Mesendoderm (in vitro differentiated cells): ENCODE data around the gene C17orf75.

ENCODE experiments used
- DNase-seq: peaks from one replicate; pipeline ENCODE4 v3.0.0; 2013
- H2AK5ac ChIP-seq: 2 replicates; pipeline ENCODE4 v1.6.1; 2013; ENCODE audit warnings: low read length, inconsistent platforms
- H2BK120ac ChIP-seq: 2 replicates; pipeline ENCODE4 v1.6.1; 2013; ENCODE audit warnings: low read depth, mild to moderate bottlenecking, low read length, moderate library complexity, mixed read lengths
- H2BK15ac ChIP-seq: replicated peaks from 2 replicates; pipeline ENCODE4 v1.6.1; 2013; ENCODE audit warnings: low read depth, mild to moderate bottlenecking, moderate library complexity
- H2BK5ac ChIP-seq: 2 replicates; pipeline ENCODE4 v1.6.1; 2013; ENCODE audit warnings: low read length, inconsistent platforms
- H3K18ac ChIP-seq: 2 replicates; pipeline ENCODE4 v1.6.1; 2013; ENCODE audit warnings: mild to moderate bottlenecking, low read length, mixed read lengths
- H3K23ac ChIP-seq: one replicate; pipeline ENCODE4 v1.6.1; 2013; ENCODE audit warnings: low read length
- H3K27ac ChIP-seq: 2 replicates; pipeline ENCODE4 v1.5.1; 2013; ENCODE audit warnings: low read depth, mild to moderate bottlenecking, inconsistent platforms, low read length, moderate library complexity
- H3K27me3 ChIP-seq: 2 replicates; pipeline ENCODE4 v1.6.1; 2013; ENCODE audit warnings: low read length, control low read depth, mild to moderate bottlenecking, inconsistent platforms; ENCODE audit not compliant: insufficient read depth, poor library complexity
- H3K36me3 ChIP-seq: 2 replicates; pipeline ENCODE4 v1.6.1; 2013; ENCODE audit warnings: low read length, inconsistent platforms; ENCODE audit not compliant: control insufficient read depth, insufficient read depth
- H3K4ac ChIP-seq: one replicate; pipeline ENCODE4 v1.6.1; 2013; ENCODE audit warnings: low read depth, mild to moderate bottlenecking, low read length, moderate library complexity
- H3K4me1 ChIP-seq: 2 replicates; pipeline ENCODE4 v1.6.1; 2013; ENCODE audit warnings: low read depth, low read length, inconsistent platforms; ENCODE audit not compliant: control insufficient read depth
- H3K4me2 ChIP-seq: 2 replicates; pipeline ENCODE4 v1.6.1; 2013; ENCODE audit warnings: low read length
- H3K4me3 ChIP-seq: 2 replicates; pipeline ENCODE4 v1.5.1; 2013; ENCODE audit warnings: mild to moderate bottlenecking, low read length
- H3K56ac ChIP-seq: one replicate; pipeline ENCODE4 v1.6.1; 2013; ENCODE audit warnings: low read length
- H3K79me1 ChIP-seq: 2 replicates; pipeline ENCODE4 v1.6.1; 2013; ENCODE audit warnings: low read length, inconsistent platforms
- H3K79me2 ChIP-seq: 2 replicates; pipeline ENCODE4 v1.6.1; 2013; ENCODE audit warnings: mild to moderate bottlenecking, low read length; ENCODE audit not compliant: control insufficient read depth, insufficient read depth
- H3K9ac ChIP-seq: 2 replicates; pipeline ENCODE4 v1.6.1; 2013; ENCODE audit warnings: low read length, inconsistent platforms
- H4K5ac ChIP-seq: one replicate; pipeline ENCODE4 v1.6.1; 2013; ENCODE audit warnings: low read length
- H4K8ac ChIP-seq: one replicate; pipeline ENCODE4 v1.6.1; 2013; ENCODE audit warnings: low read depth, mild to moderate bottlenecking, control low read depth, low read length, moderate library complexity
- WGBS: extraction: QIAGEN DNeasy Blood & Tissue Kit; methylation state at CpG from one replicate; pipeline ENCODE4 v1.1.7; 2013; ENCODE audit warnings: low lambda C conversion rate, missing lambda C conversion rate; ENCODE audit not compliant: insufficient coverage; ENCODE audit errors: extremely low coverage; 5-methylcytosine and 5-hydroxymethylcytosine counted together

C17orf75 gene

GRCh38 chr17:32285746-32286517 lies 56.0 kb downstream of the C17orf75 start:
- no peak for DNase-seq
- H3K56ac ChIP-seq: no peak overlapping the region
- no peaks in the 10 kb centered on the region for H3K36me3 ChIP-seq
- no peak overlapping the region for H3K9ac ChIP-seq
- H3K79me2 ChIP-seq: no peaks in the 10 kb centered on the region
- no peak overlapping the region for H4K8ac ChIP-seq
- no peak overlapping the region for H2BK5ac ChIP-seq
- H3K18ac ChIP-seq: no peak overlapping the region
- no peak overlapping the region for H3K4me2 ChIP-seq
- no CpG with 5 or more reads among the region's 9 CpGs for WGBS
- no peak overlapping the region for H2AK5ac ChIP-seq
- H3K4me3 ChIP-seq: no peak overlapping the region
- H4K5ac ChIP-seq: no peak overlapping the region
- H3K4me1 ChIP-seq: peaks cover 9% of the 10 kb centered on the region
- no peak overlapping the region for H2BK120ac ChIP-seq
- H3K23ac ChIP-seq: no peak overlapping the region
- no peaks in the 10 kb centered on the region for H3K27me3 ChIP-seq
- H3K27ac ChIP-seq: no peak overlapping the region
- no peaks in the 10 kb centered on the region for H3K79me1 ChIP-seq
- H2BK15ac ChIP-seq: no peak overlapping the region
- no peak overlapping the region for H3K4ac ChIP-seq

- Histone ChIP-seq H3K79me1 (no peaks in the 10 kb centered on the region), H3K23ac (no peak overlapping the region), H3K36me3 (no peaks in the 10 kb centered on the region), H2BK5ac (no peak overlapping the region), H2BK120ac (no peak overlapping the region), H3K9ac (no peak overlapping the region), H4K5ac (no peak overlapping the region), H2AK5ac (no peak overlapping the region), H3K4me1 (peaks cover 12% of the 10 kb centered on the region), H3K27ac (no peak overlapping the region), H3K79me2 (no peaks in the 10 kb centered on the region), H3K56ac (no peak overlapping the region), H3K18ac (no peak overlapping the region), H4K8ac (no peak overlapping the region), H3K27me3 (no peaks in the 10 kb centered on the region), H3K4ac (no peak overlapping the region), H3K4me2 (no peak overlapping the region), H3K4me3 (no peak overlapping the region), H2BK15ac (no peak overlapping the region)
- WGBS: no CpG with 5 or more reads among the region's 8 CpGs
- DNase-seq: no peak
Observed at GRCh38 chr17:32285306-32285705, 56.7 kb downstream of the C17orf75 start.

- WGBS: no CpG with 5 or more reads among the region's 20 CpGs
- no peak overlapping the region for H3K56ac ChIP-seq
- H2BK15ac ChIP-seq: no peak overlapping the region
- H4K5ac ChIP-seq: no peak overlapping the region
- H3K4me3 ChIP-seq: no peak overlapping the region
- H2BK120ac ChIP-seq: no peak overlapping the region
- no peak overlapping the region for H3K27ac ChIP-seq
- H3K4me2 ChIP-seq: no peak overlapping the region
- H3K79me1 ChIP-seq: no peaks in the 10 kb centered on the region
- no peak overlapping the region for H2BK5ac ChIP-seq
- no peaks in the 10 kb centered on the region for H3K79me2 ChIP-seq
- H3K27me3 ChIP-seq: no peaks in the 10 kb centered on the region
- H3K4me1 ChIP-seq: peaks cover 10% of the 10 kb centered on the region
- H3K36me3 ChIP-seq: no peaks in the 10 kb centered on the region
- H3K9ac ChIP-seq: no peak overlapping the region
- H3K18ac ChIP-seq: no peak overlapping the region
- DNase-seq: no peak
- no peak overlapping the region for H4K8ac ChIP-seq
- H2AK5ac ChIP-seq: no peak overlapping the region
- H3K23ac ChIP-seq: no peak overlapping the region
- H3K4ac ChIP-seq: no peak overlapping the region
Observed at GRCh38 chr17:32283745-32284201, 58.2 kb downstream of the C17orf75 start.

- Histone ChIP-seq H2AK5ac (no peak overlapping the region), H2BK120ac (no peak overlapping the region), H3K27ac (no peak overlapping the region), H3K4me3 (no peak overlapping the region), H3K9ac (no peak overlapping the region), H3K79me1 (no peaks in the 10 kb centered on the region), H3K79me2 (no peaks in the 10 kb centered on the region), H3K18ac (no peak overlapping the region), H4K8ac (no peak overlapping the region), H2BK5ac (no peak overlapping the region), H3K56ac (peak overlapping the region; percentile 9), H2BK15ac (no peak overlapping the region), H3K27me3 (no peaks in the 10 kb centered on the region), H3K4me1 (peaks cover 9% of the 10 kb centered on the region), H3K4ac (no peak overlapping the region), H3K36me3 (no peaks in the 10 kb centered on the region), H3K4me2 (no peak overlapping the region), H3K23ac (no peak overlapping the region), H4K5ac (no peak overlapping the region)
- WGBS: no CpG with 5 or more reads among the region's 9 CpGs
- DNase-seq: no peak
Observed at GRCh38 chr17:32281011-32281451, 60.9 kb downstream of the C17orf75 start.

- Histone ChIP-seq H3K23ac (no peak overlapping the region), H2BK15ac (no peak overlapping the region), H3K56ac (peak overlapping the region; percentile 73), H3K4me3 (no peak overlapping the region), H3K4me1 (peaks cover 9% of the 10 kb centered on the region), H4K8ac (no peak overlapping the region), H2AK5ac (no peak overlapping the region), H3K79me2 (no peaks in the 10 kb centered on the region), H4K5ac (no peak overlapping the region), H3K9ac (peak overlapping the region; percentile 0), H2BK120ac (no peak overlapping the region), H2BK5ac (no peak overlapping the region), H3K27me3 (no peaks in the 10 kb centered on the region), H3K4me2 (peak overlapping the region; percentile 17), H3K18ac (no peak overlapping the region), H3K79me1 (no peaks in the 10 kb centered on the region), H3K4ac (no peak overlapping the region), H3K27ac (no peak overlapping the region), H3K36me3 (no peaks in the 10 kb centered on the region)
- WGBS: no CpG with 5 or more reads among the region's 21 CpGs
- peak; percentile 65 for DNase-seq
Observed at GRCh38 chr17:32279891-32280716, 61.9 kb downstream of the C17orf75 start.
